Stimulated activated naive CD8-positive, alpha-beta T cell treated with anti-CD3 and anti-CD28 coated beads, Interleukin-15, Interleukin-2, amounts not matched to agents 100 U/mL and 50 U/mL, for 24 hours (primary cell): ENCODE measurements around the gene ZNF593OS.

Source experiments
- ATAC-seq: fragments of 150-1000 bp; cut with Tn5 transposase; one replicate; pipeline ENCODE4 v1.10.0; 2021
- DNase-seq: peaks from one replicate; pipeline ENCODE4 v3.0.0; 2021

ZNF593OS gene

DNA sequence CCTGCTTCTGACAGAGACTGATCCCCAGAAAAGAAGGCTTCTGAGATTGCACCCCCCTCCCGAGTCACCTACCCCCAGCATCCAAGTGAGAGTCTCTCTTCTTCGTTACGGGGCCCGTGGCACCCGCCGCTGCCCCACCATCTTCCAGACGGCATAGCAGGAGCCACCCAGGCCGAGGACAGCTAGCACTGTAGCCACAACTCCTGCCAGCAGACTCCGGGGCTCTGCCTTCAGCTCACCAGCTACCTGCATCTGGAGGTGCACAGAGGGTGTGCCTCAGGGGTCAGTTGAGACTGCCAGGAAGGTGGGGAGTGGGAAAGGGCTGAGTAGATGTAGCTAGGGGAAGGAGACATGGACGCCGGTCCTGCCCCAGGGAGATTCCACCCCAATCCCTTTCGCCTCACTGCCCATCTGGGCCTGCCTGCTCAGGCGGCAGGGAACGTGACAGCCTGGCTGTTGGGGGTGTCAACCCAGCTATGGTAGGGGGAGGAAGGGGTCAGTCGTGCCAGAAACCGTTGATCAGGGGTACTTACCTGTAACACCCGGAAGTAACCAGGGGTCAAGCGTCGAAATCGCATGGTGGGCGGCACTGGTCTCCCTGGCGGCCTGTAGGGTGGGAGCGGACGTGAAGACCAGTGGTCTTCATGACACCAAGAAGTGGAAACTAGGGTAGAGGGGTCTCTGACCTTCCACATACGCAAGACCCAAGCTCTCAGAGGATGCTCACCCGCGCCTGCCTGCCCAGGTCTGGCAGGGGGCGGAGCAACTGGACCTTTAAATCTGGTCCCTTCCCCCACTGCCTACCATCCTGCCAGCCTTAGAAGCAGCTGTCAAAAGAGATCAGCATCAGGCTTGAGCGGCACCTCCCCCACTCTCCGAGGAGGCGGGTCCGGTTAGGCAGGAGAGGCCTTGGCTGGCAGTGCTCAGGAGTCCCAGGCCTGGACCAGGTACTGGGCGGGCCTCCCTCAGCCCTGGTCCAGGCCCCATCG, at the start of gene ZNF593OS:
Gene ZNF593OS (minus strand): TSS at position 749 of the 989 bp plus-strand sequence. CDS start 171 bp downstream, at position 578.
- no peak for DNase-seq
- ATAC-seq: no peak

DNA sequence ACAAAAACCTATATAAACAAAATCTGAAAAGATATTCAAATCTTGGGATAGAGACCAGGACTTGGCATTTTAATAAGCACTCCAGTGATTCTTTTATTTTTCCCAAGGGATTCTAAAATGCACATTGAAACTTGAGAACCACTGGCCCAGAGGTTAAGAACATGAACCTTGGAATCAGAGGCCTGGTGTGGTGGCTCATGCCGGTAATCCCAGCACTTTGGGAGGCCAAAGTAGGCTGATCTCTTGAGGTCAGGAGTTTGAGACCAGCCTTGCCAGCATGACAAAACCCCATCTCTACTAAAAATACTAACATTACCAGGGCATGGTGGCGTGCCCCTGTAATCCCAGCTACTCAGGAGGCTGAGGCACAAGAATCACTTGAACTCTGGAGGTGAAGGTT, 49.5 kb upstream of the ZNF593OS start:
- no peak for ATAC-seq
- no peak for DNase-seq

DNA sequence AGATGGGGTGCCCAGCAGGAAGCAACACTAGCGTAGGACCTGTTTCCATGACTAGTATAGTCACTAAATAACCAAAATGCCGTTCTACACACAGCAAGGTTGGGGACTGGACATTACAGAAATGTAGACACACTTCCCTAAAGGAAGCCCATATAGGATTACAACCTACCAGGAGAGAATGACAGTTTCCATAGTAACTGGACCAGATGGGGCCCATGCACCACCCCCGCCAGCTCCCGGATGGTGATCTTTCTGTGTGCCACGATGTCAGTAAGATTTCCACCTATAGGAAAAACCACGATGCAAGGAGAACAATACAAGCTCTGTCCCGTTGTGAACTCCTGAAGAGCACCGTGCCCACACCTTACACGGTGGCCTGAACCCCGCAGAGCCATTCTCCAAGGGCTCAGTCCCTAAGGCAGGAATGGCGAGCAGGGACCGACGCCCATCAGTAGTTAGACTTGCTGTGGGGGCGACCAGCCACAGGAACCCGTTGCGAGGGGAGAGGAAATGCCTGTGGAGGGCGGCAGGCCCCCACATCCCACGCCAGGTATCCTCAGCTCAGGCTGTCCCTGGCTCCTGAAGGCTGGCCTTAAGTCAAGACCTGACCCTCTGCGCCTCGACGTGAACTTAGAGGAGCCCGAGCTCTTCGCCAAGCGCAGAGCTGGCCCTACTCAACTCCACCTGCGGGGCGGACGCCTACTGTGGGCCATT, 48.7 kb upstream of the ZNF593OS start:
- DNase-seq (no peak), ATAC-seq (no peak)

DNA sequence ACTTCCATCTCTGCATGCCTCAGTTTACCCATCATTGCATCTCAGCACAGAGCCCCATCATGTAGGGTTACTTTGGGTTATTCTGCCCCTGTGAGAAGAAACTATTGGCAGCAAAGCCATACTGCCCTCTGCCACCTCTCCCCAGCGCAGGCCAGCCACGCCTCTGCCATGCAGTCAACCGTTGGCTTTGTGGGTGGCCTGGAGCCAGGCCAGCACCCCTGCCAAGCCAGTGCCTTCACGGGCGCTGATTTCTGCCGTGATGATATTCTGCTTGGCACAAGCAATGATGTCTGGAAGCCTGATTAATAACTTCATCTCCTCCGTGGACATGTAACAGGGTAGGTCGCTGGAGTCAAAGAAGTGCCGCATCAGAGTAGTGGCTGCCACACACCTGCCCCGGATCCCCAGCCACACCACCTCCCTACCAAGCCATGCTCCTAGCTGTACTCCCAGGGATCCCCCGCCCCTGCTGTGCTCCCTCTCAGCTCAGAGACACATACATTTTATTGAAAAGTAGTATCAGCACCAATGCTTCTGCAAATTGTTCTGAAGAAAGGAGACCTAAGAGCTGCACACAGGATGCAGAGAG, 47.4 kb upstream of the ZNF593OS start:
- no peak for DNase-seq
- ATAC-seq: no peak

DNA sequence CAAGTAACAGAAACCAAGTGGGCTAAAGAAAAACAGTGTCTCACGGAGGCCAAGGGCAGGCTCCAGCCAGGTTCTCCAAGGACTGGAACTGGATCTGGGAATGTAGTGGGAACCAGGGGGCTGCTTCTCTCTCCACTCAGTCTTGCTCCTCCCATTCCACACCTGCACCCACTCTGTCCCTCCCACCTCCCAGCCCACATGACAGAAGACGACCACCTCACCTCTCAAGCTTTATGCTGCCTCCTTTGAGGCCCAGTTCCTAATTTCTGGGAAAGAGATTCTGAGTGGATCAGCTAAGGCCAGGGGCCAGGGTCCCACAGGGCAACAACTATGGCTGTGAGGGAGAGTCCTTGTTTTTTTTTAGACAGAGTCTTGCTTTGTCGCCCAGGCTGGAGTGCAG, 43.6 kb upstream of the ZNF593OS start:
- ATAC-seq (no peak), DNase-seq (no peak)

DNA sequence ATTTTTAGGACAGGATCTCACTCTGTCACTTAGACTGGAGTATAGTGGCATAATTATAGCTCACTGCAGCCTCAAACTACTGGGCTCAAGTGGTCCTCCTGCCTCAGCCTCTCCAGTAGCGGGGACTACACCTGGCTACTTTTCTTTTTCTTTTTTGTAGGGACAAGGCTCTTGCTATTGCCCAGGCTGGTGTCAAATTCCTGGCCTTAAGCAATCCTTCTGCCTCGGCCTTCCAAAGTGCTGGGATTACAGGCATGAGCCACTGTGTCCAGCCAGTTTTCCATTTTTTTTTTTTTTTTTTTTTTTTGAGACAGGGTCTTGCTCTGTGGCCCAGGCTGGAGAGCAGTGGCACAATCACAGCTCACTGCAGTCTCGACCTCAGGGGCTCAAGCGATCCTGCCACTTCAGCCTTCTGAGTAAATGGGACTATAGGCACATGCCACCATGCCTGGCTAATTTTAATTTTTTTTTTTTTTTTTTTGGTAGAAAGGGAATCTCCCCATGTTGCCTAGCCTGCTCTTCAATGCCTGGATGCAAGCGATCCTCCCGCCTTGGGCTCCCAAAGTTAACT, 41.8 kb upstream of the ZNF593OS start:
- no peak for DNase-seq
- no peak for ATAC-seq

DNA sequence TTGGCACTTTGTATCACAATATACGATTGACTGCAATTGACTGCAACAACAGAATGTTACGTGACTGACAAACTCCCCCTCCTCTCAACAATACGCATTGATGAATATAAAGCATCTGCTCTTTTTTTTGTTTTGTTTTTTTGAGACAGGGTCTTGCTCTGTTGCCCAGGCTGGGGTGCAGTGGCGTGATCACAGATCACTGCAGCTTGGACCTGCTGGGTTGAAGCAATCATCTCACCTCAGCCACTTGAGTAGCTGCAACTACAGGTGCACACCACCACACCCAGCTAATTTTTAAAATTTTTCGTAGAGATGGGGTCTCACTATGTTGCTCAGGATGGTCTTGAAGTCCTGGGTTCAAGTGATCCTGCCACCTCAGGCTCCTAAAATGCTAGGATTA, 41.1 kb upstream of the ZNF593OS start:
- no peak for DNase-seq
- no peak for ATAC-seq

DNA sequence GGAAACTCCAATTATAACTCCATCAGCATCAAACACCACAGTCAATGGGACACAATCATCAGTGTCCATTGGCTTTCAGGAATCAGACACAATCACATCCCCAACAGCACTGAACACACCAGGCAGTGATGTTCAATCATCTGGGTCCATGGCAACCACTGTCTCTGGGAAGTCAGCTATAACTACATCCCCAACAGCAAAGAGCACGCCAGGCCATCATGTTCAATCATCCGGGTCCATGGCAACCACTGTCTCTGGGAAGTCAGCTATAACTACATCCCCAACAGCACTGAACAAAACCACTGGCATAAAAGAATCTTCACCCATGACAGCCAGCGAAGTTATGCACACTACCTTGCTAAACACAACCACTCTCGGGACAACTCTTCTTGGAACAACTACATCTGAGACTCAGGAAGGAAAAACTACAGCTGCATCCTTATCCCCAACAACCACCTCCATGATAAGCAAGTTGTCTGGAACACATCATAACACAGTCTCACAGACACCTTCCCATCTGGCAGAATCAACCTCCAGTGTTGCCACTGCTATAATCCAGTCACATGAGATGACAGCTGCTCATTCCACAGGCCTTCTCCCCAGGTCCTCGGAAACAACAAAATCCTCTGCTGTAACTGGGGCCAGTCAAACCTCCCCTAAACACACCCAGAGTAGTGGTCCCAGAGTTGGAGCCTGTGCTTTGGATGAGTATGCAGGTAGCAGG, 38.7 kb upstream of the ZNF593OS start:
- no peak for ATAC-seq
- no peak for DNase-seq

DNA sequence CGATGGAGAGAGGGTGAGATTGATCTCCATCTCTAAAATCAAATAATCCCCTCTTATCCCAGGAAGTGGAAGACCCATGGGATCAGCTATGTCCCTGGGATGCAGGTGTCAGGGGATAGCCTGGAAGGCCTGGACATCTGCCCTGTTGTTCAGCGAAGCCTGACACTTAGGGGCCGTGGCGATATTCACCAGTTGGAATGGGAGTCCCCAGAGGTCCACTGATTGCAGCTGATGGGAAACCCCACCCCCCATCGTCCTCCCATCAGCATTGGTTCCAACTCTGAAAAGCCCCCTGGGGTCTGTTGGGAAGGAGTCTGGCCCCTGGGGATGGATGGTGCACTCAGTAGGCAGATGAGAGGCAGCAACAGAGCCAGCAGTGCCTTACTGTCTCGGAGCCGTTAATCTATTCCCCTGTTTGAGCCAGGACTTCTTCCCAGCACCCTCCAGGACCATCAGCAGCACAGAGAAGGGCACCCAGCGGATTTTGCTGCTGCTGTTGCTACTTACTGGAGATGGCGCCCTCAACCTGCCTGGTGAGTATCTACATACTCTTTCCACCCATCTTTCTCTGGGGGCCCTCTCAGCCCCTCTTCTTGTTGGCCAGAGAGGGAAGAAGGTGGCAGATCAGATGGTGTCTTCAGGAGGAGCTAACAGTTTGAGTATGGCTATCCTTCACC, 32.1 kb upstream of the ZNF593OS start:
- ATAC-seq (no peak), DNase-seq (no peak)

DNA sequence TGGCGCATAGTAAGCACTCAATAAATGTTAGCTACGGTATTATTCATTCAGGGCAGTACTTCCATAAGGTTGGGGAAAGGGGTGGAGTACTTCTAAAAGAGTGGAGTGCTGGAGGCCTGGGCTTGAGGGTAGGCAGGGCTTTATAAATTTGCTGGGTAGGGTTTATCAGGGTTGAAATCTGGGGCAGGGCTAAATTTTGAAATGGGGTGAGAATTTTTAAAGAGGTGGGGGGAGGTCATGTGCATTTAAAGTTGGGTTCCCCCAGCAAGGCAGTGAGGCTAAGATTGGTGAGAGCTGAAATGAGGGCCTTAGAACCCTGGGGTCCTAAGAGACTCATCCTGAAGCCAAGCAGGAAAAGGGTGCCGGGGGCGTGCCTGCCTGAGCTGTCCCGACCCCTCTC, 28.8 kb upstream of the ZNF593OS start:
- DNase-seq (no peak), ATAC-seq (no peak)

DNA sequence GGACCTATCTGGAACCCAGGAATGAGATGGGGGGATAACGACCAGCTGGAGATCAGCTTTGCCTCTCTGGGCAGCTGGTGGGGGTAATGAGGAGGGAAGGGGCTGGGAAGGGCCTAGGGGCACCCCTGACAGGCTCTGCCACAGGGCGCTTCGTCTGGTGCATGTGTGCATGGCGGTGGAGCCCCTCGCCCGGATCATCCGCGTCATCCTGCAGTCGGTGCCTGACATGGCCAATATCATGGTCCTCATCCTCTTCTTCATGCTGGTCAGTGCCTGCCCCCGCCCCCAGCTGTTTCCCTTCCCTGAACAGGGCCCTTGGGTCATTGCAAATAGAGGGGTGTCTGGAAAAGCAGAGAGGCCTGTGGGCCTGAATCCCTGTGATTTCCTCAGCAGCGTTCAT, 26.2 kb upstream of the ZNF593OS start:
- DNase-seq: no peak
- no peak for ATAC-seq

DNA sequence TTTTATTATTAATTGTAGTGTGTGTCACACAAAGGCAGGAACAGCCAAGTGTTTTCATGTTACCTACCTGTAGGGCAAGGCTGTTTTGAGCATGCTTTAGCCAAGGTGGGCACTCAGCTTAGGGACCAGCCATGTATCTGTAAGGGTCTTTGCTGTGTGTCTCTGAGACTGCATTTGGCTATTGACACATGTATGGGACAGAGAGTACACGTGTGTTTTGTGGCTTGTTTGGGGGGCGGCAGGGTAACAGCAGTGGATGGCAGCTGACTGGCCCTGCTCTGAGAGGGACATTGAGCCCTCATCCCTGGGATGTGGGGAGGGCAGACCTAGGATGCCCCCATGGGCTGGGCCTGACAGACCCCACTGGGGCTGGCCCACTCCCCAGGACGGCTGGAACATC, 25.7 kb upstream of the ZNF593OS start:
- no peak for ATAC-seq
- no peak for DNase-seq

DNA sequence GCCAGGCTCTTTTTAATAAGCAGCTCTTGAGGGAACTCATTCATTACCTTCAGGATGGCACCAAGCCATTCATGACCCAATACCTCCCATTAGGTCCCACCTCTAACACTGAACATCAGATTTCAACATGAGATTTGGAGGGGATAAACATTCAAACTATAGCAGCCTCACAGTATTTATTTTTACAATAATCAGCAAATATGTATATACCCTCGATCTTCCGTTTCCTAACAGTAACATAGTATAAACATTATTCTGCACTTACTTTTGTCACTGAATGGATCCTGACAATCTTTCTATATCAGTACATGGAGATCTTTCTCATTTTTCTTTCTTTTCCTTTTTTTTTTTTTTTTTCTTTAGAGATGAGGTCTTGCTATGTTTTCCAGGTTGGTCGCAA, 24.2 kb upstream of the ZNF593OS start:
- ATAC-seq (no peak), DNase-seq (no peak)

DNA sequence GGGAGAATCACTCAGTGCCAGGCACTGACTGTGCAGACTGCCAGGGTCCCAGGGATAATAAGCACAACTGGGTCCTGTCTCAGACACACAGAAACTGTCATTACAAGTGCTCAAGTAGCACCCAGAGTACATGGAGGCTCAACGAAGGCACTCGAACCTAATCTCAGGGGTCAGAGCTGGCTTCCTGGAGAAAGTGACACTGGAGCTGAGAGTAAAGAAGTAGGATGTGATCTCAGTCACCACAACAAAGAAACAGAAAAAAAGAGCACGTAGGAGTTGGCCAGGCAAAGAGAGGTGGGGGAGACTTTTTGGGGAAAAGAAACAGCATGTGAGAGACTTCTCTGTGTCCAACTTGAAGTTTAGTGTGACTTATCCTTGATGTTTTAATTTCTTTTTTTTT, 20.1 kb upstream of the ZNF593OS start:
- DNase-seq: peak; percentile 26
- ATAC-seq: peak; percentile 66

DNA sequence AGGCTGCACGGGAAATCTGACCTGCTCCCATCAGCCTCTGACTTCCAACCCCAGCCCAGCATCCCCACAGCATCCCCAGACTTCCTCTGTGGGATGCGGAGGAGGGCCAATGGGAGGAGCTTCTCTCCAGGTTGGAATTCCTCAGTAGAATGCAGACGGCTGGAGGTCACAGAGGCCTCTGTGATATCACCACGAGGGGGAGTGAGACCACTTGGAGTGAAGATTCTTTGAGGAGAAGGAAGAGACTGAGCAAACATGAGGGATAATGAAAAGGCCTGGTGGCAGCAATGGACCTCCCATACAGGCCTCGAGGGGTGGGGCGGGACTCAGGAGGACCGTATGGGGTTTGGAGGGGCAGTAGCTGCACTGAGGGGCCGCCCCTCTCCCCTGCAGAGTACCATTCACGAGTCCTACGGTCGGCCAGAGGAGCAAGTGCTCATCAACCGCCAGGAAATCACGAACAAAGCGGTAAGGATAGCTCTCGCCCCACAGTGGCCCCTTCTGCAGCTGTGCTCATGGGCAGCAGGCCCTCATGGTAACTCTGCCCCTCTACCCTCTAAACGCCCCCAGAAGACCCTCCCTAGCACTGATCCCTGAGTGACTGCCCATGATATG, 18.8 kb upstream of the ZNF593OS start, which contains the start of gene CATSPER4:
Gene CATSPER4 (plus strand): TSS at position 230 of the 615 bp plus-strand sequence. CDS start 26 bp downstream, at position 256.
- no peak for DNase-seq
- ATAC-seq: no peak

DNA sequence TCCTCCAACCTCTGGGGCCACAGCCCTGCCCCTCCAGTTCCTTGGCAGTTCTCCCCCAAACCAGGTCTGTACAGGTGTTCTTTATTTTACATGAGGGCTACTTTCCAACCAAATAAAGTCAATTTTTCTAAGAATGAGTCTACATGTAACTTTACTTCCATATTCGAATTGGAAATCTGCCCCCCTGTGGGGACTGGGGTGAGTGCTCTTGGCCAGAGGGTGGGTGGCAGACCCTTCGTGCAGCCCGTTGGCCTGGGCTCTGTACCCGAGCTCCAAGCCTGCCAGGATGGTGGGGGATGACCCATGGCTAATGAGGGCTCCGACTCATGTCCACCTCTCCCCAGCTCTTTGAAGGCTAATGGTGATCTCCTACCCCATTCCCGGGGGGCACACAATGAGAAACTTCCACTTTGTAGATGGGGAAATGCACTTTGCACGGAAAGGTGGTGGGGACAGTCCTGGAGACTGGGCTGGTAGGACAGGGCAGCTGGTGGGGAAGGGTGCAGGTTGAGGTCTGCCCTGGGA, 18.2 kb upstream of the ZNF593OS start:
- no peak for DNase-seq
- ATAC-seq: no peak

DNA sequence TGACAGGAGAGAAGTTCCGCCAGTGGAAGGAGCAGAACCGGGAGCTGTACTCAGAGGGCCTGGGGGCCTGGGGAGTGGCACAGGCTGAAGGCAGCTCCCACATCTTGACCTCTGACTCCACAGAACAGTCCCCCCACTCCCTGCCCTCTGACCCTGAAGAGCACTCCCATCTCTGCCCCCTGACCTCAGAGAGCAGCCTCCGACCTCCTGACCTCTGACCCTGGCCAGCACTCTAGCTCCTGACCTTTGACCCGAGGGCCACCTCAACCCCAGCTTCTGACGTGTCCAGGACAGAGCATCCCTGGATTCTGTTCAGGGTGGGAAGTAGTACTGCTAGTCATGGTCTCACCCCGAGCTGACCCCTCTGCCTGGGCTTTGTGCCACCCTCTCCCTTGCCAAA, 17.7 kb upstream of the ZNF593OS start:
- DNase-seq (no peak), ATAC-seq (no peak)

DNA sequence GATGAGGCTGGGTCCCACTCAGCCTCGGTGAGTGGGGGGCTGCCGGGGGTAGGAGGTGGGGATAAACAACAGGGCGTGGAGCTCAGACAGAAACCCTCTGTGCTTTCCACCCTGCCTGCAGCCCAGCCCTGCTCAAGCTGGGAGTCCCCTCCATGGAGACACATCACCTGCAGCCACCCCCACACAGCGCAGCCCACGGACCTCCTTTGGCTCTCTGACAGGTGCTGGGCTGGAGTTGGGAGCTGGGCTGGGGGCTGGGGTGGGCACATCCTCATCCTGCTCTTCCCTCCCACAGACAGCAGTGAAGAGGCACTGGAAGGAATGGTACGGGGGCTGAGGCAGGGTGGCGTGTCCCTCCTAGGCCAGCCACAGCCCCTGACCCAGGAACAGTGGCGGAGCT, 16.8 kb upstream of the ZNF593OS start:
- no peak for ATAC-seq
- DNase-seq: no peak

DNA sequence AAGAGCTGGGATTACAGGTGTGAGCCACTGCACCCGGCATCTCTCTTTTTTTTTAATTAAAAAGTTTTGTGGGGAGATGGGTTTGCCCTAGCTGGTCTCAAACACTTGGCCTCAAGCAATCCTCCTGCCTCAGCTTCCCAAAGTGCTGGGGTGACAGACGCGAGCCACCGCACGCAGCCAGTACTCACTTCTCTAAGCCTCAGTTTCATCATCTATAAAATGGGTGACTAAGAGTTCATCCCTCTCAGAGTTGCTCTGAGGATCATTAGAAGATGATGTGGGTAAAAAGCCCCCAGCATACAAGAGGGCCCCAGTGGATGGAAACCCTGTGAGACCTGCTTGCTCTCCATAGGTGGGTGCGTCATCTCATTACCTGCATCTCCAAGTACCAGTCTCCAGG, 16.2 kb upstream of the ZNF593OS start:
- ATAC-seq: no peak
- DNase-seq: no peak

DNA sequence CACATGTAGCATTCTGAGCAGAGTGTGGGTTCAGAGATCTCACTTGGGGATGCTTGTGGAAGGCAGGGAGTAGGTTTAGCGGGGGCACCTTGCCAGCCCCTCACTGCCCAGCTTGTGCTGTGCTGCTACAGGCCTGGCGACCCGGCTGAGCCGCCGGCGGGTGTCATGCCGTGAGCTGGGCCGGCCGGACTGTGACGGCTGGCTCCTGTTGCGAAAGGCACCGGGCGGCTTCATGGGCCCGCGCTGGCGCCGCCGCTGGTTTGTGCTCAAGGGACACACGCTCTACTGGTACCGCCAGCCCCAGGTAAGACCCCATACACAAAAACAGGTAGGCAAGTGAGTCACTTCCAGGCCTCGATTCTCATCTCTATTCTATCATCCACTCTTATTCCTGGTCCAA, 13.3 kb upstream of the ZNF593OS start:
- no peak for ATAC-seq
- DNase-seq: no peak

DNA sequence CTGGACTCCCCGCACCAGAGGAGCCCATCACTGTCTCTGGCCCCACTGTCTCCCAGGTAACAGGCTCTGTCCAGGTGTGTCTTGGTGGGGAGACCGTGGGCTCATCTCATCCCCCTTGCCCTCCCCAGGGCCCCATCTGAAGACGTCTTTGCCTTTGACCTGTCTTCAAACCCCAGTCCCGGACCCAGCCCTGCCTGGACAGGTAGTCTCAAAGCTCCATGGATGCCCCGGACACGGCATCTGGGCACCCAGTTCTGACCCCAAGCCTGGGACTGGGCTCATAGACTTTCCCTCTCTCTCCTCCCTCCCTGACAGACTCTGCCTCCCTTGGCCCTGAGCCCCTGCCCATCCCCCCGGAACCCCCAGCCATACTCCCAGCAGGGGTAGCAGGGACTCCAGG, 12.5 kb upstream of the ZNF593OS start:
- ATAC-seq (no peak), DNase-seq (no peak)
